ENCODE data around the gene CNTFR. TPM values are rescaled to one million over a fixed set of nuclear protein-coding genes. Genes with fewer than 3 reads are reported as not detected.

The CNTFR gene
- total RNA-seq, 1 donor from 2014 or later: 8.6 TPM

DNA sequence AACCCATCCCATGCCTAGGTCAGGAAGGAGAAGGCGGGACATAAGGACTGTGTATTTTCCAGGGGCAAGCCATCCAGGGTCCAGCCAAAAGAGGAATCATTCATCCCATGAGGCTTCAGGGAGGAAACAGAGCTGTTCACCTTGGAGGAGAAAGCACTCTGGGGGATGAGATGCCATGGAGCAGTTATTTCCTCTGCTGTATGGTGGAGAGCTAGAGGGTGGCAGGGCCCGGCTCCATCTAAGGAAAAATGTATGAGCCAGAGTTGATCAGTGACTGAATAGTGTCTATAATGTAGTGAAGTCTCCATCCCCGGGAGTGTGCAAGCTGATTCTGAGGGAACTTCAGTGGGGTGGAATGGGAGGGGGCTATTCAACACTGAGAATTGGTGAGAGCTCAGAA lies 74.7 kb downstream of the CNTFR start:
- Mint-ChIP-seq H3K27ac (peak overlapping the region; percentile 81), H3K36me3 (no peaks in the 10 kb centered on the region), H3K4me3 (no peak overlapping the region), H3K9me3 (no peaks in the 10 kb centered on the region), H3K4me1 (peaks cover 46% of the 10 kb centered on the region), H3K27me3 (ENCODE audit: insufficient read depth, low read depth) (peaks cover 17% of the 10 kb centered on the region)
- peaks cover 13% of the 10 kb centered on the region for H3F3A ChIP-seq (ENCODE audit: low read depth)
- H2AFZ ChIP-seq (replicated peaks): no peak overlapping the region
- no peak overlapping the region for H3K4me3 ChIP-seq
- no peaks in the 10 kb centered on the region for H4K20me1 ChIP-seq (ENCODE audit: low read depth)
- H3K27me3 ChIP-seq: no peaks in the 10 kb centered on the region
- H3K9me3 ChIP-seq (ENCODE audit: low read depth): no peaks in the 10 kb centered on the region
- no peaks in the 10 kb centered on the region for H3K79me2 ChIP-seq (ENCODE audit: low read depth)
- no peak overlapping the region for H3K9ac ChIP-seq
- TF ChIP-seq EZH2phosphoT487 (IDR thresholded peaks at IDR 0.05) (no peak), EZH2 (IDR thresholded peaks at IDR 0.05) (no peak)
- TF ChIP-seq, protein P1, sequence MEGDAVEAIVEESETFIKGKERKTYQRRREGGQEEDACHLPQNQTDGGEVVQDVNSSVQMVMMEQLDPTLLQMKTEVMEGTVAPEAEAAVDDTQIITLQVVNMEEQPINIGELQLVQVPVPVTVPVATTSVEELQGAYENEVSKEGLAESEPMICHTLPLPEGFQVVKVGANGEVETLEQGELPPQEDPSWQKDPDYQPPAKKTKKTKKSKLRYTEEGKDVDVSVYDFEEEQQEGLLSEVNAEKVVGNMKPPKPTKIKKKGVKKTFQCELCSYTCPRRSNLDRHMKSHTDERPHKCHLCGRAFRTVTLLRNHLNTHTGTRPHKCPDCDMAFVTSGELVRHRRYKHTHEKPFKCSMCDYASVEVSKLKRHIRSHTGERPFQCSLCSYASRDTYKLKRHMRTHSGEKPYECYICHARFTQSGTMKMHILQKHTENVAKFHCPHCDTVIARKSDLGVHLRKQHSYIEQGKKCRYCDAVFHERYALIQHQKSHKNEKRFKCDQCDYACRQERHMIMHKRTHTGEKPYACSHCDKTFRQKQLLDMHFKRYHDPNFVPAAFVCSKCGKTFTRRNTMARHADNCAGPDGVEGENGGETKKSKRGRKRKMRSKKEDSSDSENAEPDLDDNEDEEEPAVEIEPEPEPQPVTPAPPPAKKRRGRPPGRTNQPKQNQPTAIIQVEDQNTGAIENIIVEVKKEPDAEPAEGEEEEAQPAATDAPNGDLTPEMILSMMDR (IDR thresholded peaks at IDR 0.05): no peak
- H3K36me3 ChIP-seq: no peaks in the 10 kb centered on the region
- H3K4me2 ChIP-seq: no peak overlapping the region
- DNase-seq (ENCODE audit: low spot score): no peak
- no peak overlapping the region for H3K27ac ChIP-seq
- H3K4me1 ChIP-seq: peaks cover 25% of the 10 kb centered on the region

DNA sequence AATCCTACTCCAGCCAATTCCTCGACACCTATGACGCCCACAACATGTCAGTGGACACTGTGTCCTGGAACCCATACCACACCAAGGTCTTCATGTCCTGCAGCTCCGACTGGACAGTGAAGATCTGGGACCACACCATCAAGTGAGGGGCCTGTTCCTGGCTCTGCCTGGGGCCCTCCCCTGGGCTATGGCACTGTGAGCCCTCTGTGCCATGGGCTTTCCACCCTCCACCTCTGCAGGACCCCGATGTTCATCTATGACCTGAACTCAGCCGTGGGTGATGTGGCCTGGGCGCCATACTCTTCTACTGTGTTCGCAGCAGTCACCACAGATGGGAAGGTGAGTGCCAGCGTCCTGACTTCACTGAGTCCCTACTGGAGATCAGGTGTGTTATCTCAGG lies 75.1 kb downstream of the CNTFR start:
- Mint-ChIP-seq H3K4me1 (peaks cover 46% of the 10 kb centered on the region), H3K27me3 (ENCODE audit: insufficient read depth, low read depth) (peaks cover 17% of the 10 kb centered on the region), H3K9me3 (no peaks in the 10 kb centered on the region), H3K4me3 (no peak overlapping the region), H3K27ac (peak overlapping the region; percentile 81), H3K36me3 (no peaks in the 10 kb centered on the region)
- no peak overlapping the region for H3K4me2 ChIP-seq
- no peak overlapping the region for H3K9ac ChIP-seq
- DNase-seq (ENCODE audit: low spot score): no peak
- H2AFZ ChIP-seq (replicated peaks): no peak overlapping the region
- H3K79me2 ChIP-seq (ENCODE audit: low read depth): no peaks in the 10 kb centered on the region
- no peak overlapping the region for H3K4me3 ChIP-seq
- TF ChIP-seq EZH2 (IDR thresholded peaks at IDR 0.05) (no peak), EZH2phosphoT487 (IDR thresholded peaks at IDR 0.05) (no peak)
- TF ChIP-seq, protein P1 (IDR thresholded peaks at IDR 0.05): no peak
- peaks cover 25% of the 10 kb centered on the region for H3K4me1 ChIP-seq
- H3F3A ChIP-seq (ENCODE audit: low read depth): peaks cover 13% of the 10 kb centered on the region
- no peaks in the 10 kb centered on the region for H3K27me3 ChIP-seq
- no peaks in the 10 kb centered on the region for H3K36me3 ChIP-seq
- no peaks in the 10 kb centered on the region for H3K9me3 ChIP-seq (ENCODE audit: low read depth)
- no peak overlapping the region for H3K27ac ChIP-seq
- no peaks in the 10 kb centered on the region for H4K20me1 ChIP-seq (ENCODE audit: low read depth)

DNA sequence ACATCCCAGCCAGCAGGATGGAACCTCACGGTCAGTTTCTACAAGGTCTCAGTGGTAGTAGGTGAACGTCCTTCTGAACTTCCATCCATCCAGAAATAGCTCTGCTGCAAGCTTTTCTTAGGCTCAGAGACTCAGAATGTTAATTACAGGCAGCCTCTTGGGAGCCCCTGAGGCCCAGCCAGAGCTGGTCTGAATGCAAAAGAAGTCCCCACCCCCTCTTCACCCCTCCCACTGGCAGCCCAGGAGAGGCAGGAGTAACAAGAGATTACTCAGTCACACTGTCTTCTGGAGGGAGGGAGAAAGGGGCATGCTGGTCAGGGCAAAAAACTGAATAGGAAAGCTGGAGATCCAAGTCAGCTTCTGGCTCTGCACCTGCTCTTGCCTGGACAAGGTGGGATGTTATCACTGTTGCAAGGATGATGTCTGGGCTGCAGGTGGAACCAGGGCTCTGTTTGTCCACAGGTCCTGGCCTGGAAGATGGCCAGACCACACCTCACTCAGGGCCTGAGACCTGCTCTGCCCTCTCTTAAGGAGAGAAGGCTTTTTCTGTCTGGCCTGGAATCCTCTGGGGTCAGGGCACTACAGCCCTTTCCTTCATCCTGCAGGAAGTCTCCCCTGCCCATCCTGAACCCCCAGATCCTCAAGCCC lies 75.8 kb downstream of the CNTFR start:
- no peak overlapping the region for H3K9ac ChIP-seq
- no peaks in the 10 kb centered on the region for H3K36me3 ChIP-seq
- H3K4me2 ChIP-seq: peak overlapping the region; percentile 65
- Mint-ChIP-seq H3K27ac (peak overlapping the region; percentile 29), H3K4me3 (peak overlapping the region; percentile 62), H3K9me3 (no peaks in the 10 kb centered on the region), H3K4me1 (peaks cover 46% of the 10 kb centered on the region), H3K36me3 (no peaks in the 10 kb centered on the region), H3K27me3 (ENCODE audit: insufficient read depth, low read depth) (peaks cover 17% of the 10 kb centered on the region)
- H3K4me3 ChIP-seq: peak overlapping the region; percentile 5
- H3K79me2 ChIP-seq (ENCODE audit: low read depth): no peaks in the 10 kb centered on the region
- H4K20me1 ChIP-seq (ENCODE audit: low read depth): no peaks in the 10 kb centered on the region
- no peak for TF ChIP-seq EZH2 (IDR thresholded peaks at IDR 0.05)
- TF ChIP-seq, protein P1 (IDR thresholded peaks at IDR 0.05): no peak
- no peak for TF ChIP-seq EZH2phosphoT487 (IDR thresholded peaks at IDR 0.05)
- H3K27ac ChIP-seq: no peak overlapping the region
- H3K9me3 ChIP-seq (ENCODE audit: low read depth): no peaks in the 10 kb centered on the region
- H3K27me3 ChIP-seq: no peaks in the 10 kb centered on the region
- peaks cover 13% of the 10 kb centered on the region for H3F3A ChIP-seq (ENCODE audit: low read depth)
- H2AFZ ChIP-seq (replicated peaks): no peak overlapping the region
- H3K4me1 ChIP-seq: peaks cover 25% of the 10 kb centered on the region
- DNase-seq (ENCODE audit: low spot score): peak; percentile 76

All from neural progenitor cell (in vitro differentiated cells).